ENCODE measurements around the gene FAM133A. TPM values are rescaled to one million over a fixed set of nuclear protein-coding genes. Genes with fewer than 3 reads are reported as not detected.

Gene FAM133A
- under 0.01 and 0.28 TPM in 2 replicates for total RNA-seq

DNA sequence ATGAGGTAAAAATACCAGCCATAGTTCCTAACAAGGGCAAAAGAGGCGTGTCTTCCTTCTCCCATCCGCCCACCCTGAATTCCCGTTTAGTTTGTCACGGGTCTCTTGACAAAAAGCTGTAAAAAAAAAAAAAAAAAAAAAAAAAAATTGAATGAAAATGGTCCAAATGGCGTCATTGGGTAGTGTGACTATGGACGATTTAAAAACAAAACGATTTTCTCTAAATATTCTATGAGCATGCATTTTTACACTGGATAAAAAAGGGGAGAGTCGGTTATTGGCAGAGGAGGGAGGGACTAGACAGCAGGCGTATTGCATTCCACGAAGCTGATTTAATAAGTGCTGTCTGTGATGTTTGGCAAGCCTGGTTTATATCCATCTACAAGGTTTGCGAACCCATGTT, at the start of gene FAM133A:
Gene FAM133A (plus strand): TSS at position 338 of the 403 bp plus-strand sequence. CDS start 35,214 bp downstream, outside the sequence.

DNA sequence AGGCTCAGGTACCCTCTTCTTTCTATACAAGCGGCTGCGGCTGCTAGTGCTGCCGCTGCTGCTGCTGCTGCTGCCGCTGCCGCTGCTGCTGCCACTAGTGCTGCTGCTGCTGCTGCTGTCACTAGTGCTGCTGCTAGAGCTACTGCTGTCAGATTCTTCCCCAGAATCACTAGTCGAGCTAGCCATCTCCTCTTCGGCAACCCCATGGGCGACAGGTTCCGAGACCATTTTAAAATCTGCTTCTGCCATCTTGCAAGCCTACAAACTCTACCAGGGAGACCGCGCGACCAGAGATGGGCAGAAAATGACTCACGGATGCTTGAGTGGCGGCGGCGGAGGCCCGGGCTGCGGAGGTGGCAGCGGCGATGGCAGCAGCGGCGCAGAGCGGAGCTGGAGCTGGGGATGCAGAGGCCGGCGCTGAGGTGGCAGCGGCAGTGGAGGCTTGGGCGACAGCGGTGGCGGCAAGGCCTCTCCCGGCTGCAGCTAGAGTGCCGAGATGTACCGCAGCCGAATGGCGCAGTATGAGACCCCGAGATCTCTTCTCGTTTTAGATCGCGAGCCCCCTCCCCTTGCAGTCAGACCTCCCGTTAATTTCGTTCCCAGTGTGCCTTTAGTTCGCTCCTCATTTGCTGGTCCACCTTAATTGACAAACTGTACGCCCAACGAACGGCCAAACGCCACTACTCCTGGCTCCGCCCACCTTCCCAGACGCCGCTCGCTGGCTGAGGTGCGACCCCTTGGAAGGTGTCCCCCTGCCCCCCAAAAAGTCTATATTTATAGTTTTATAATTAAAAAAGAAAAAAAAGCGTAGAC, 744 bp upstream of the FAM133A start, which contains the start of gene NAP1L3:
Gene NAP1L3 (minus strand): TSS at position 523 of the 813 bp plus-strand sequence. CDS start 274 bp downstream, at position 249.

Other genes starting within 250 kb of the FAM133A start
- 6.5 and 7.9 TPM in 2 replicates for gene NAP1L3, start 628 bp upstream of the FAM133A start, total RNA-seq